GM23248 (cell line): ENCODE measurements around the gene CMTM8.

Source experiments
- EZH2 ChIP-seq: fragments of 200-600 bp; sonication (generic); IDR thresholded peaks from 2 replicates; pipeline ENCODE4 v1.6.1; 2018; ENCODE audit warnings: antibody characterized with exemption, mild to moderate bottlenecking; ENCODE audit not compliant: insufficient read depth, poor library complexity, severe bottlenecking
- EZH2phosphoT487 ChIP-seq: fragments of 200-600 bp; sonication (generic); IDR thresholded peaks from 2 replicates; pipeline ENCODE4 v1.6.1; 2018; ENCODE audit warnings: antibody characterized with exemption, moderate library complexity, mild to moderate bottlenecking, low read depth; ENCODE audit not compliant: insufficient read depth

GRCh38 chr3:32285891-32286290 lies 47.4 kb downstream of the CMTM8 start:
- no peak for TF ChIP-seq EZH2
- TF ChIP-seq EZH2phosphoT487, result no peak
